Measurements from ENCODE around the gene ATF7. TPM values are rescaled to one million over a fixed set of nuclear protein-coding genes. Genes with fewer than 3 reads are reported as not detected.

Gene ATF7
- total RNA-seq, 1 donor from 2014 or later: 14.2 TPM

GRCh38 chr12:53486736-53487487 lies 139.3 kb downstream of the ATF7 start:
- Histone ChIP-seq H3K27me3 (ENCODE audit: control insufficient read depth, insufficient read depth, low read length) (no peaks in the 10 kb centered on the region), H3K36me3 (ENCODE audit: control insufficient read depth, insufficient read depth, low read length) (peaks cover 8% of the 10 kb centered on the region), H3K4me3 (ENCODE audit: low read depth, low read length) (no peak overlapping the region)
- TF ChIP-seq CTCF (IDR thresholded peaks at IDR 0.05; ENCODE audit: insufficient read depth, low read length, poor library complexity, severe bottlenecking): no peak
- DNase-seq (ENCODE audit: low read depth): no peak

- peaks cover 8% of the 10 kb centered on the region for H3K36me3 ChIP-seq (ENCODE audit: control insufficient read depth, insufficient read depth, low read length)
- no peaks in the 10 kb centered on the region for H3K27me3 ChIP-seq (ENCODE audit: control insufficient read depth, insufficient read depth, low read length)
- H3K4me3 ChIP-seq (ENCODE audit: low read depth, low read length): no peak overlapping the region
- no peak for TF ChIP-seq CTCF (IDR thresholded peaks at IDR 0.05; ENCODE audit: insufficient read depth, low read length, poor library complexity, severe bottlenecking)
- DNase-seq (ENCODE audit: low read depth): no peak
Measured at GRCh38 chr12:53485955-53486735, 140.0 kb downstream of the ATF7 start.

- H3K4me3 ChIP-seq (ENCODE audit: low read depth, low read length): no peak overlapping the region
- H3K27me3 ChIP-seq (ENCODE audit: control insufficient read depth, insufficient read depth, low read length): no peaks in the 10 kb centered on the region
- no peak for TF ChIP-seq CTCF (IDR thresholded peaks at IDR 0.05; ENCODE audit: insufficient read depth, low read length, poor library complexity, severe bottlenecking)
- DNase-seq (ENCODE audit: low read depth): no peak
- H3K36me3 ChIP-seq (ENCODE audit: control insufficient read depth, insufficient read depth, low read length): peaks cover 8% of the 10 kb centered on the region
Measured at GRCh38 chr12:53484686-53485575, 141.3 kb downstream of the ATF7 start.

GRCh38 chr12:53483979-53484377 lies 142.2 kb downstream of the ATF7 start:
- no peak for TF ChIP-seq CTCF (IDR thresholded peaks at IDR 0.05; ENCODE audit: insufficient read depth, low read length, poor library complexity, severe bottlenecking)
- H3K4me3 ChIP-seq (ENCODE audit: low read depth, low read length): no peak overlapping the region
- H3K36me3 ChIP-seq (ENCODE audit: control insufficient read depth, insufficient read depth, low read length): peaks cover 8% of the 10 kb centered on the region
- no peak for DNase-seq (ENCODE audit: low read depth)
- no peaks in the 10 kb centered on the region for H3K27me3 ChIP-seq (ENCODE audit: control insufficient read depth, insufficient read depth, low read length)

- Histone ChIP-seq H3K36me3 (ENCODE audit: control insufficient read depth, insufficient read depth, low read length) (peaks cover 8% of the 10 kb centered on the region), H3K4me3 (ENCODE audit: low read depth, low read length) (no peak overlapping the region), H3K27me3 (ENCODE audit: control insufficient read depth, insufficient read depth, low read length) (no peaks in the 10 kb centered on the region)
- TF ChIP-seq CTCF (IDR thresholded peaks at IDR 0.05; ENCODE audit: insufficient read depth, low read length, poor library complexity, severe bottlenecking): no peak
- no peak for DNase-seq (ENCODE audit: low read depth)
Measured at GRCh38 chr12:53483225-53483978, 142.8 kb downstream of the ATF7 start.

All from kidney epithelial cell (primary cell).